ENCODE data around the gene TCOF1.

The TCOF1 gene

DNA sequence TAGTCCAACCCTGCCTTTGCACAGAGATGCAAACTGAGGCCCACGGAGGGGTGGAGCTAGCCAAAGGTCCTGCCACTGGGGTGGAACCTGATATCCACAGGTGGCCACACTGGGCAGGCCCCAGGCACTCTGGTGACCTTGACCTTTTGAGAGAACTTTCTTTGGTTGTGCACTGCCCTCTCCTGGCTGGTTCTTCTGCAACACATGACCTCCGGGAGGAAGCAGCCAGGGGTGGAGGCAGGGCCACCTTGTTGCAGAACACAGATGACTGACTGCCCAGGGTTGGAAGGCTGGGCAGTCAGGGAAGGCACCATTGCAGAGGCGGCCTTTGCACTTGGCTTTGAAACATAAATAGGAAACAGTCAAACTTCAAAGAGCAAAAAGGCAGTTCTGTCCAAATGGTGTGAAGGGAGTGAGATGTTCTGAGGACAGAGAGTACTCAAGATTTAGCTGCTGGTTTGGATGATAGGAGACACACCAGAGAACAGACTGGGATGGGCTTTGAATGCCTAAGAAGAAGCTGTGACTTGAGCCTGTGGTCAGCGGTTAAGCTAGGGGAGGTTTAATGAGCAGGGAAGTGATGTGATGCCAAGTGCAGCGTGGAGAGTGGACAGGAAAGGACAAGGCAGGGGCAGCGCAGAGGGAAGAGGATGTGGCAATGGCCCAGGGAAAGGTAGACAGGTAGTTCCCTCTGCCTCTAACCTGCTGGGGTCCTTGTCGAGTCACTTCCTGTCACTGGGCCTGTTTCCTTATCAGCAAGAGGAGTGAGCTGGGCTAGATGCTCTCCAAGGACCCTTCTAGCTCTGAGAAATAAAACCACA lies 6.8 kb upstream of the TCOF1 start:
- peak; percentile 41 for DNase-seq (ENCODE audit: extremely low read depth, low read depth)
- TF ChIP-seq, protein P1, sequence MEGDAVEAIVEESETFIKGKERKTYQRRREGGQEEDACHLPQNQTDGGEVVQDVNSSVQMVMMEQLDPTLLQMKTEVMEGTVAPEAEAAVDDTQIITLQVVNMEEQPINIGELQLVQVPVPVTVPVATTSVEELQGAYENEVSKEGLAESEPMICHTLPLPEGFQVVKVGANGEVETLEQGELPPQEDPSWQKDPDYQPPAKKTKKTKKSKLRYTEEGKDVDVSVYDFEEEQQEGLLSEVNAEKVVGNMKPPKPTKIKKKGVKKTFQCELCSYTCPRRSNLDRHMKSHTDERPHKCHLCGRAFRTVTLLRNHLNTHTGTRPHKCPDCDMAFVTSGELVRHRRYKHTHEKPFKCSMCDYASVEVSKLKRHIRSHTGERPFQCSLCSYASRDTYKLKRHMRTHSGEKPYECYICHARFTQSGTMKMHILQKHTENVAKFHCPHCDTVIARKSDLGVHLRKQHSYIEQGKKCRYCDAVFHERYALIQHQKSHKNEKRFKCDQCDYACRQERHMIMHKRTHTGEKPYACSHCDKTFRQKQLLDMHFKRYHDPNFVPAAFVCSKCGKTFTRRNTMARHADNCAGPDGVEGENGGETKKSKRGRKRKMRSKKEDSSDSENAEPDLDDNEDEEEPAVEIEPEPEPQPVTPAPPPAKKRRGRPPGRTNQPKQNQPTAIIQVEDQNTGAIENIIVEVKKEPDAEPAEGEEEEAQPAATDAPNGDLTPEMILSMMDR (IDR thresholded peaks at IDR 0.05; ENCODE audit: low read depth, low read length) = peak; percentile 70

DNA sequence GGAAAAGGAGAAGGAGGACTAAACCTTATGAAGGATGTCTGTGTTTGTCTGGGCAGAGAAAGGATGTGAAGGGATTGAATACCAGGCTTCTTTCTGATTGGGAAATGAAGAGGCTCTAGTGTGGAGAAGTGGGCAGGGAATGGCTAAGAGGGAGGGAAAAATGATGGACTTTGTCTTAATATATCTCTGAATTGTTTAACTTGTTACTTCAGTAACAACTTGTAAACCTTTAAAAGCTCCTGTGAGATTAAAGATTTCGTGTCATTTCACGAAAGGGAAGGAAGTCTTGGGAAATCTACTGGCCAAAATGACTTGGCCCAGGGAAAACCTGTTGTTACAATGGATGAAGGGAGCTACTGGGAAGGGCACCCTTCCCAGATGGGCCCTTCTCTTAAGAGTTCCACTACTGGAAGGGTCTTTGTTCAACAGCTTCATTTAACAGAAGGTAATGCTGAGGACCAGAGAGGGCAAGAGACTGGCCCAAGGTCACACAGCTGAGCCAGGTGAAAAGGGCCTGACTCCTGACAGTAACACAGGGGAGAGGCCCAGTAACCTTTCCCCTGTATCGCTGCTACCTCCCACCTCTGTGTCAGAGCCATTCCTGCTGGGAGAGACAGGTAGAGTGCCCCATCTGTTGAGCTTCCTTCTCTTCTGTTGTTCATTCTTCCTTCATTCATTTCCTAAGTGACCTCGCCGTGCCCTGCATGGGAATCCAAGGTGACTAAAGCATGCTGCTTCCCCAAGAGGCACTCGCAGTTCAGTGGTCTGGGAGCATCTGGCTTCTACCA lies 5.1 kb upstream of the TCOF1 start:
- DNase-seq (ENCODE audit: extremely low read depth, low read depth) = no peak
- TF ChIP-seq, protein P1 (IDR thresholded peaks at IDR 0.05; ENCODE audit: low read depth, low read length) = no peak

DNA sequence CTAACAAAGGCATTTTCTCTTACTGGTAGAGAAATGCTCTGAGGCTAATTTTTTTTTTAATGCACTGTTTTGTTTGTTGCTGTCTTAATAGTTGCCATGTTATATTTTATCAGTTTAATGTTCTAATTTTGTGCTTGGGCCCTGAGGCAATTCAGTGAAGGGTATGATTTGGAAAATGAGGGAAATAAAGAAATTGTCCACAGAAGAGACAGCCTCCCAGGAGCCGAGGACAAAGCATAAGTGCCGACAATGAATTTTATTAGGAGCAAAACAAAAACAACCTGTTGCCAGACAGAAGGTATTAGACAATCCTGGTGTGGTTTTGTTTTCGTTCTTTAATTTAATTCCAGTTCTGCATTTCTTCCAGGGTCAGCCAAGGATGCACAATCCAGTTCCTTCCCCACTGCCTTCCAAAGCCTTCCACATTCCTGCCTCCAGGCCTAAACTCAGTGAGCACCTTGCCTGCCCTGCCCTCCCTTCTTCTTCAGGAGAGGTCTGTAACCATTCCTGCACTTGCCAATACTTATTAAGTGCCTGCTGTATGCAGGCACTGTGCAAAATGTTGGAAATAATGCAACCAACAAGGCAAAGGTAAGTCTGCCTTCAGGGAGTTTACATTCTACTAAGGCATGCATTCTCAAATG lies 4.3 kb upstream of the TCOF1 start:
- TF ChIP-seq, protein P1 (IDR thresholded peaks at IDR 0.05; ENCODE audit: low read depth, low read length) = peak; percentile 4; the same call in 1 of the 2 replicates
- DNase-seq (ENCODE audit: extremely low read depth, low read depth) = no peak

DNA sequence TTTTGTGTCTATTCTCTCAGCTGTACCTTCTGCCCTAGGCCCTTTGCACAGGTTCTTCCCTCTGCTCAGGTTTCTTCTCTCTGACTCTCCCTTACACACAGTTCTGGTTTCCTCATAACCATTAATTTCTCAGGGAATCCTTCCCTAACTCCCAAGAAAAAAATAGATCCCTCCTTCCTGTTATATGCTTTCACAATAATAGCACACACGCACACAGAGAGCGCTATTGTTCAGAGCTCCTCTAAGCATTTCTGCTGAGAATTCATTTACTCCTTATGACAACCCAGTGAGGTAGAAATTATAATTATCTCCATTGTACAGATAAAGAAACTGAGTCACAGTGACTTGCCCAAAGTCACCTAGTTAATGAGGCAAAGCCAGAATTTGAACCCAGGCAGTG lies 1.7 kb upstream of the TCOF1 start:
- no peak for DNase-seq (ENCODE audit: extremely low read depth, low read depth)
- TF ChIP-seq, protein P1 (IDR thresholded peaks at IDR 0.05; ENCODE audit: low read depth, low read length) = no peak

DNA sequence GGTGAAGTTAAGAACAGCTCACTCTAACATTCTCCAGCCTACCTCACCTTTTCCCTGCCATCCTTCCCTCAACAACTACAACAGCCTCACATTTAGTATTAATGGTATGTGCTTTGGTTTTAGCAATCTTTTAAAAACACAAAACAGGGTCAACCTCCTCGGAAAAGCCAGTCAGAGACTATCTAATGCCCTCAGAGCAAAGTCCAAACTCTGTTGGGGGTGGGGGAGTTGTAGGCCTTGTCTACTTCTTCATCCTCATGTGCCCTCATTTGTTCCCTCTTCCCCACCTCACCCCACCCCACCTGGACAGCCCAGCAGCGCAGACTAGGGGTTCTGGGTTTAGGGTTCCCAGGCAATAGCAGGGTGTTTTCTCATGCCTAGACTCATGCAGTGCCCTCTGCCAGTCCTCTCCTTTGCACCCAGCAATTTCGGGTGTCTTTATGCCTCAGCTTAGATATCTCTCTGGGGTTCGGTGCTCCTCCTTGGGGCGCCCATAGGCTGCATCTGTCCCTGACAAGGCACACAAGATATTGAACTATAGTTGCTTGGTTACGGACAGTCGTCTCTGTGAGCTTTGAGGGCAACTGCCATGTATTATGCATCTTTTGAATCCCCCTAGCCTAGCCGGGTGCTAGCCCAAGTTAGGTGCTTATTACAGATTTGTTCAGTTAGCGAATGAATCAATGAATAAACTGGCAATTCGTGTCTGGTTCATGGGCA lies 762 bp upstream of the TCOF1 start:
- DNase-seq (ENCODE audit: extremely low read depth, low read depth) = no peak
- TF ChIP-seq, protein P1 (IDR thresholded peaks at IDR 0.05; ENCODE audit: low read depth, low read length) = no peak

DNA sequence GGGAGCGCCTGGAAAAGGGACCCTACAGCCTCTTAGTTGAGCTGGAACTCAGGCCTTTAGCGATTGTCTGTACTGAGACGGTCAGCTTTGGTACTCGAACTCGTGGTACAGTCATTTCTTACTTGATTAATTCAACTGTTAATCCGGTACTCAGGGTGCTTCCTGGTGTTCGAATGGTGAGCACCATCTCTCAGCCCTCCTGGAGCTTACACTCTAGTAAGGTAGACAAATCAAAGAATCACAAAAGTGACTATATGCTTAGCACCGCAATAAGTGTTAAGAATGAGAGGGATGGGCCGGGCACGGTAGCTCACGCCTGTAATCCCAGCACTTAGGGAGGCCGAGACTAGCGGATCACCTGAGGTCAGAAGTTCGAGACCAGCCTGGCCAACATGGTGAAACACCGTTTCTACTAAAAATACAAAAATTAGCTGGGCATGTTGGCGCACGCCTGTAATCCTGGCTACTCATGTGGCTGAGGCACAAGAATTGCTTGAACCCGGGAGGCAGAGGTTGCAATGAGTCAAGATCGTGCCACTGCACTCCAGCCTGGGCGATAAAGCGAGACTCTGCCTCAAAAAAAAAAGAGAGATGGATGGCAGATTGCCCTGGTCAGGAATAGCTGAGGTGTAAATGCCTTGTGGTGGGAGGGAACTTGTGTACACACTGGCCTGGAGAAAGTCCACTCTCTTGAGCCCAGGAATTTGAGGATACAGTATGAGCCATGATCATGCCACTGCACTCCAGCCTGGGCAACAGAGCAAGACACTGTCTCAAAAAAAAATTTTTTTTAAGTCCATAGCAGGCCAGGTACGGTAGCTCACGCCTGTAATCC lies 981 bp downstream of the TCOF1 start:
- TF ChIP-seq, protein P1 (IDR thresholded peaks at IDR 0.05; ENCODE audit: low read depth, low read length) = no peak

More for the DNA sequence above, 981 bp downstream of the TCOF1 start:
- DNase-seq (ENCODE audit: extremely low read depth, low read depth) = no peak

Data from AG09319 (cell line).